ENCODE data around the gene KCTD3. TPM values are rescaled to one million over a fixed set of nuclear protein-coding genes. Genes with fewer than 3 reads are reported as not detected.
A peak's percentile ranks its signal among the peaks of the same experiment; 100 is the strongest.

Gene KCTD3
- total RNA-seq, 1 donor, result 45.6 TPM

DNA sequence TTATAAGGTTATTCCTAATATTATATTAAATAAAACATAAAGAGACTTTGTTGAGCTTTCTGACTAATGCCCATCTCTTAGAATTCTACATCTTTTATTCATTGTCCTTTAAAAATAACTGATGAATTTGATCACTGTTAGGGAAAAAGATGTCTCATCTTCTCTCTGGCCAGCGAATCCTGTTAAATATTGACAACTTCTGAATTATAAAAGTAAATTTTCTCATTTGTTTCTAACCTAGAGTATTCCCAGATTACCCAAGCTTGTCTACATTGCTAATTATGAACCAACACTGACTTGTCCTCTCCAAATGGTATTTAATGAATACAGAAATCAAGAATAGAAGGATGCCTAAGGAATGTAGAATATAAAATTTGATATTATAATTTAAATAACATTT is 24.8 kb upstream of the KCTD3 start:
- no peak overlapping the region for H3K4me3 ChIP-seq (ENCODE audit: low read depth, low read length)
- TF ChIP-seq, protein P1, sequence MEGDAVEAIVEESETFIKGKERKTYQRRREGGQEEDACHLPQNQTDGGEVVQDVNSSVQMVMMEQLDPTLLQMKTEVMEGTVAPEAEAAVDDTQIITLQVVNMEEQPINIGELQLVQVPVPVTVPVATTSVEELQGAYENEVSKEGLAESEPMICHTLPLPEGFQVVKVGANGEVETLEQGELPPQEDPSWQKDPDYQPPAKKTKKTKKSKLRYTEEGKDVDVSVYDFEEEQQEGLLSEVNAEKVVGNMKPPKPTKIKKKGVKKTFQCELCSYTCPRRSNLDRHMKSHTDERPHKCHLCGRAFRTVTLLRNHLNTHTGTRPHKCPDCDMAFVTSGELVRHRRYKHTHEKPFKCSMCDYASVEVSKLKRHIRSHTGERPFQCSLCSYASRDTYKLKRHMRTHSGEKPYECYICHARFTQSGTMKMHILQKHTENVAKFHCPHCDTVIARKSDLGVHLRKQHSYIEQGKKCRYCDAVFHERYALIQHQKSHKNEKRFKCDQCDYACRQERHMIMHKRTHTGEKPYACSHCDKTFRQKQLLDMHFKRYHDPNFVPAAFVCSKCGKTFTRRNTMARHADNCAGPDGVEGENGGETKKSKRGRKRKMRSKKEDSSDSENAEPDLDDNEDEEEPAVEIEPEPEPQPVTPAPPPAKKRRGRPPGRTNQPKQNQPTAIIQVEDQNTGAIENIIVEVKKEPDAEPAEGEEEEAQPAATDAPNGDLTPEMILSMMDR (IDR thresholded peaks at IDR 0.05; ENCODE audit: insufficient read depth, low read length), result no peak
- no peak for DNase-seq (ENCODE audit: low read depth)

DNA sequence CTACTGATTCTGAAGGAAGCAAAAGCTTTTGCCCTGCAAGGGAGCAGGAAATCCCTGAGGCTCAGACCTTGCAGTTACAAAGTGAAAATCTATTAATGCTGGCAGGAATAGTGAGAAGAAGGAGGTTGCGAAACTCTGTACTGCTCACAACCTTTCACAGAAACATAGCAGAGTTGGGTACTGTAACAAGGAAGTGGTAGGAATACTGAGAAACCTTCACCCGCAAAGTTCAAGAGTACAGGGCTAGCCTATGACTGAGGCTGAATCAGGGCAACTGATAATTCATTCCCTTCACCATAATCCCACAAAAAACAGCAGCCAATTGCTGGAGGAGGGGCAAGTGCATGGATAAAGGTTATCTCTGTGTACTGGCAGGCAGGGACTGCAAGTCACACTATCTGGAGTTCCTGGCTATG is 23.9 kb upstream of the KCTD3 start:
- TF ChIP-seq, protein P1 (IDR thresholded peaks at IDR 0.05; ENCODE audit: insufficient read depth, low read length), result no peak
- peak; percentile 77 for DNase-seq (ENCODE audit: low read depth)
- H3K4me3 ChIP-seq (ENCODE audit: low read depth, low read length), result no peak overlapping the region

DNA sequence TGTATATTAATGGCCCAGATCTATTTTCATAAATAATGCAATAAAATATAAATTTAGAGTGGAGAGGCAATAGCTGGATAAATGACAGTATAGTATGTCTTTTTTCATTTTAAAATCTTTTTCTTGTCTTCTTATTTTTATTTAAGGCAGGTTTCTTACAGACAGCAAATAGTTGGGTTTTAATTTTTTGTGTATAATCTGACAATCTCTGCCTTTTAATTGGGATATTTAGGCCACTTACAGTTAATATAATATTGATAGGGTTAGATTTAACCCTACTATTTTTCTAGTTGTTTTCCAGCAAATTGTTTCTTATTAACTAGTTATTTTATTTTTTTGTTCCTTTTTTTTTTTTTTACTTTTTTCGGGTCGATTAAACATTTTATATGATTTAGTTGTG is 23.3 kb upstream of the KCTD3 start:
- TF ChIP-seq, protein P1 (IDR thresholded peaks at IDR 0.05; ENCODE audit: insufficient read depth, low read length), result no peak
- no peak overlapping the region for H3K4me3 ChIP-seq (ENCODE audit: low read depth, low read length)
- no peak for DNase-seq (ENCODE audit: low read depth)

DNA sequence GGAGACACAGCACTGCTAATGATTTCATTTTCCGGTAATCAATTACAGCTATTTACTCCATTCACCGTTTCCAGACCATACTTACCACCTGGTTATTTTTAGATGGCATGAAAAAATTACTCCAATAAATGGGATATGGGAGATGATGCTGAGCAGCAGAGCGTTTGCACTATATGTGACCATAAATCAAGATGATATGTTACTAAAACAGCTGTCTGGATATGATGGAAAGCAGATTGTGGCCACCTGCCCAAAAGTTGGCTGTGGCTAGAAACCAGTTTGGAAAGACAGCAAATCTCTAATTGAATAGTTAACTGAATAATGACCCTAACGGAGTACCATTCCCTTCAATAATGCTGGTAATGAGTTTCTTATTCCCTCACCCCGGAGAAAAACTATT is 22.5 kb upstream of the KCTD3 start:
- TF ChIP-seq, protein P1 (IDR thresholded peaks at IDR 0.05; ENCODE audit: insufficient read depth, low read length), result no peak
- DNase-seq (ENCODE audit: low read depth), result no peak
- no peak overlapping the region for H3K4me3 ChIP-seq (ENCODE audit: low read depth, low read length)

DNA sequence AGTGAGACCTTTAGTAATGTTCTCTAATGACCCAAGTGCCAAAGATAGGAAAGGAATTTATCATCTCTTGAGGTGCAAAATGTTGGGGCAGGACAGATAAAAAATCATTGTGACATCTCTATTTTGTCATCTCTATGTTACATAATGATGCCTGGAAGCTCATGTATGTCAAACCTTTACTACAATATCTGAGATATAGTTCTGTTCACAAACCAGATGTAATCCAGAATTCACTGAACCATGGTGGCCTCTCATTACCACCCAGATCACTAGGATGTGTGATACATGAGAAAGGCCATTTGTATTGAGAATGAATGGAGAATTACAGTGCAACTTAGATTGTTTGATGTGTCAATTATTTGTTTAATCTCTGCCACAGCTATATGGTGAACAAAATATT is 22.0 kb upstream of the KCTD3 start:
- TF ChIP-seq, protein P1 (IDR thresholded peaks at IDR 0.05; ENCODE audit: insufficient read depth, low read length), result no peak
- H3K4me3 ChIP-seq (ENCODE audit: low read depth, low read length), result no peak overlapping the region

DNA sequence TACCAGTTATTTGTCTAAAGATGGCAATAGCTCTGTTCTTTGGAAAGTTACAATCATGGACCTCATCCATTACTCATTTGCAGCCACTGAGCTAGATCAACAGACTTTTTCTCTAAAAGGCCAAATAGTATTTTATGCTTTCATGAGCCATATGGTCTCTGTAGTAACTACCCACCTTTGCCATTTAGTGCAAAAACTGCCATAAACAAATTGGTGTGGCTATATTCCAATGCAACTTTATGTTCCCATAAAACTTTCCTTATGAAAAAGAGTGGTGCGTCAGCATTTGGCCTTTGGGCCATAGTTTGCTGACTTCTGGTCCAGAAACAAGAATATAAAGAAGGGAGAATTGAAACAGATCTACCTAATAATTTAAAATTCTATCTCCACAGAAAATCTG is 20.1 kb upstream of the KCTD3 start:
- TF ChIP-seq, protein P1 (IDR thresholded peaks at IDR 0.05; ENCODE audit: insufficient read depth, low read length), result no peak
- H3K4me3 ChIP-seq (ENCODE audit: low read depth, low read length), result no peak overlapping the region
- no peak for DNase-seq (ENCODE audit: low read depth)

More for the DNA sequence above, 22.0 kb upstream of the KCTD3 start:
- no peak for DNase-seq (ENCODE audit: low read depth)

GRCh38 chr1:215551806-215552205 is 15.3 kb upstream of the KCTD3 start:
- DNase-seq (ENCODE audit: low read depth), result no peak
- H3K4me3 ChIP-seq (ENCODE audit: low read depth, low read length), result no peak overlapping the region
- TF ChIP-seq, protein P1 (IDR thresholded peaks at IDR 0.05; ENCODE audit: insufficient read depth, low read length), result no peak

Data from fibroblast of the aortic adventitia (primary cell).